ENCODE results near the gene TGFBR3. TPM values are rescaled to one million over a fixed set of nuclear protein-coding genes. Genes with fewer than 3 reads are reported as not detected.
"Not testable (repeated sequence)": the region's sequence is repeated elsewhere in the genome, so short reads cannot be mapped to it uniquely, and the experiment has no call there.

TGFBR3 gene
- total RNA-seq, 4 donors from 2014 or later: 87.8 to 388 (median 212) TPM

GRCh38 chr1:91844862-91845528 lies 41.0 kb downstream of the TGFBR3 start:
- Histone ChIP-seq H3K27ac (peak overlapping the region; percentile 84 to 96), H3K4me3 (no peak overlapping the region), H3K36me3 (no peaks in the 10 kb centered on the region), H3K9me3 (peaks cover 0 to 4% of the 10 kb centered on the region in 2 donors), H3K27me3 (no peaks in the 10 kb centered on the region), H3K4me1 (peaks cover 12 to 22% of the 10 kb centered on the region in 2 donors)
- intact Hi-C loops (cut with DNase I; ENCODE audit: low total_unique reads): no loop called here
- DNase-seq: peak; percentile 68 to 87
- no peak for TF ChIP-seq CTCF (IDR thresholded peaks at IDR 0.05)
- no peak for TF ChIP-seq POLR2A (IDR thresholded peaks at IDR 0.05)

DNA sequence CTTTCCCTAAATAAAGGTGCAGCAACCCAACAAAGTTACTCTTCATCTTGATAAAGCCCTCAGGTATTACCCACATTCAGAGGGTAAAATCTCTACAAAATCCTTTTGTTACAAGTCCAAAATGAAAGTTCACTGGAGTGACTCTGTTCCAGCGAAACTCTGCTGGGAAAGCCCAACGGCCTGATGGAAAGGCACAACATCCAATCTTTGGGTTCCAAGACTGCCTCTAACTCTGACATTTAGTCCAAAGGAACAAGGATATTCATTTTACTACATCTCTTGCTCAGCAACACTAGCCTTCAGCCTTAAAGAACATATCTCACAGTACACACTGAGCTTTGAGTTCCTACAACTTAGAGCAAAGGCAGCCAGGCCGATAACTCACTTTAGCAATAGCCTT lies 42.1 kb downstream of the TGFBR3 start:
- TF ChIP-seq CTCF (IDR thresholded peaks at IDR 0.05) (no peak), POLR2A (IDR thresholded peaks at IDR 0.05) (no peak)
- intact Hi-C loops (cut with DNase I; ENCODE audit: low total_unique reads): no loop called here
- no peaks in the 10 kb centered on the region for H3K36me3 ChIP-seq

DNA sequence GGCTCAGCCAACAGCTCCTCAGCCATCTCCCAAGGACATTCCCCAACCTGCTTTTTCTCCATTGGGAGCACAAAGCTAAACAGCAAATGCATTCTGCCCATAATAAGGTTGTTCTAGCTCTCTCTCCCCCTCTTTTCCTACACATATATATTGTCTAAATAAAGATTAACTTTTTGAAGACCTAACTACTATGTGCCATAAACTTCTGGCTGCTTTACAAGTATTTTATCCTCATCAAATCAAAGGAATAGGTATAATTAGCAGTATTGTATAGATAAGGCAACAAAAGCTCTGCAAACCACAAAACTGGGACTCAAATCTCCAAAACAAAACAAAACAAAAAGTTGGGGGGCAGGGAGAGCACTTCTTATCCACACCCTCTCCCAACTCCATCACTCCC lies 43.4 kb downstream of the TGFBR3 start:
- intact Hi-C loops (cut with DNase I; ENCODE audit: low total_unique reads): no loop called here
- peaks cover 0 to 4% of the 10 kb centered on the region in 2 donors for H3K9me3 ChIP-seq
- H3K4me3 ChIP-seq: no peak overlapping the region
- no peak for DNase-seq
- H3K4me1 ChIP-seq: peaks cover 12 to 22% of the 10 kb centered on the region in 2 donors
- no peaks in the 10 kb centered on the region for H3K36me3 ChIP-seq
- no peaks in the 10 kb centered on the region for H3K27me3 ChIP-seq
- H3K27ac ChIP-seq: peak overlapping the region; percentile 48 to 96
- no peak for TF ChIP-seq POLR2A (IDR thresholded peaks at IDR 0.05)
- no peak for TF ChIP-seq CTCF (IDR thresholded peaks at IDR 0.05)

More for the DNA sequence above, 42.1 kb downstream of the TGFBR3 start:
- Histone ChIP-seq H3K27ac (peak overlapping the region; percentile 84 to 96), H3K4me1 (peaks cover 12 to 22% of the 10 kb centered on the region in 2 donors), H3K4me3 (no peak overlapping the region), H3K27me3 (no peaks in the 10 kb centered on the region), H3K9me3 (peaks cover 0 to 4% of the 10 kb centered on the region in 2 donors)
- no peak for DNase-seq

- DNase-seq: no peak
- Histone ChIP-seq H3K4me3 (no peak overlapping the region), H3K36me3 (no peaks in the 10 kb centered on the region), H3K27ac (peak overlapping the region; percentile 48 to 96), H3K27me3 (no peaks in the 10 kb centered on the region), H3K4me1 (peaks cover 12 to 22% of the 10 kb centered on the region in 2 donors), H3K9me3 (peaks cover 0 to 4% of the 10 kb centered on the region in 2 donors)
- intact Hi-C loops (cut with DNase I; ENCODE audit: low total_unique reads): no loop called here
- TF ChIP-seq POLR2A (IDR thresholded peaks at IDR 0.05) (no peak), CTCF (IDR thresholded peaks at IDR 0.05) (no peak)
Measured at GRCh38 chr1:91842056-91842455, 43.9 kb downstream of the TGFBR3 start.

DNA sequence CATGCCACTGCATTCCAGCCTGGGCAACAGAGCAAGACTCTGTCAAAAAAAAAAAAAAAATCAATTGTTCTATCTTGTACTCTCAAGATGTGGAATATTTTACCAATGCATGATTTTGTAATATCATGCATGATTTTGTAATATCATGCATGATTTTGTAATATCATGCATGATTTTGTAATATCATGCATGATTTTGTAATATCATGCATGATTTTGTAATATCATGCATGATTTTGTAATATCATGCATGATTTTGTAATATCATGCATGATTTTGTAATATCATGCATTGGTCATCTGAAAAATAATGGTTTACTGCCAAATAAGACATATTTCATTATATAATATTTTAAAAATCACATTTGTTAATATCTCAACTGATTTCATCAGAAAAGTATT lies 45.7 kb downstream of the TGFBR3 start:
- H3K36me3 ChIP-seq; H3K27me3 ChIP-seq; H3K9me3 ChIP-seq; H3K4me3 ChIP-seq; DNase-seq; H3K4me1 ChIP-seq; intact Hi-C loops (cut with DNase I; ENCODE audit: low total_unique reads): not testable (repeated sequence)
- peak overlapping the region in 1 of 2 donors; percentile 56 for H3K27ac ChIP-seq
